Kidney (tissue), 14 donors: Measurements from ENCODE around the gene TTYH2. TPM values are rescaled to one million over a fixed set of nuclear protein-coding genes. Genes with fewer than 3 reads are reported as not detected.

ENCODE experiments used
- DNase-seq, 5 donors: peaks; one replicate each; pipeline ENCODE4 v3.0.0-alpha.2; 2013 to 2020
- FAIRE-seq: peaks from 2 replicates; lab custom pipeline; 2012; peaks lifted over from hg19 to GRCh38; lab: Jason Lieb, UNC
- H3K27ac ChIP-seq, 2 donors: one replicate each; pipeline ENCODE4 v1.7.0; 2013; ENCODE audit warnings: low read depth in 2 of 2, low read length in 2 of 2, inconsistent platforms in 1 of 2
- H3K27me3 ChIP-seq: one replicate; pipeline ENCODE4 v1.7.1; 2013; ENCODE audit warnings: low read length, inconsistent platforms; ENCODE audit not compliant: control insufficient read depth, insufficient read depth
- H3K36me3 ChIP-seq, 3 donors: one replicate each; pipeline versions ENCODE4 v1.7.0 to v1.7.1; 2013; ENCODE audit warnings: low read length in 3 of 3, control low read depth in 1 of 3, inconsistent platforms in 1 of 3; ENCODE audit not compliant: insufficient read depth in 3 of 3, control insufficient read depth in 2 of 3
- H3K4me1 ChIP-seq, 3 donors: one replicate each; pipeline versions ENCODE4 v1.7.0 to v1.7.1; 2013; ENCODE audit warnings: low read length in 3 of 3, inconsistent platforms in 1 of 3, low read depth in 1 of 3; ENCODE audit not compliant: control insufficient read depth in 2 of 3, insufficient read depth in 2 of 3
- H3K4me3 ChIP-seq, 3 donors: one replicate each; pipeline versions ENCODE4 v1.7.0 to v1.8.1; 2013; ENCODE audit warnings: low read length in 3 of 3, control low read depth in 1 of 3, inconsistent platforms in 1 of 3
- H3K9ac ChIP-seq, 3 donors: one replicate each; pipeline versions ENCODE4 v1.7.0 to v1.7.1; 2013; ENCODE audit warnings: low read length in 3 of 3, control low read depth in 1 of 3, inconsistent platforms in 1 of 3
- H3K9me3 ChIP-seq, 3 donors: one replicate each; pipeline versions ENCODE4 v1.7.0 to v1.7.1; 2013; ENCODE audit warnings: low read length in 3 of 3, control low read depth in 1 of 3, inconsistent platforms in 1 of 3; ENCODE audit not compliant: control insufficient read depth in 2 of 3, insufficient read depth in 1 of 3
- intact Hi-C: fragments of 100-400 bp; cut with DNase I; formaldehyde crosslinking; loops from one replicate; pipeline ENCODE4 v1.11.1; 2022
- polyA plus RNA-seq: library from polyadenylated mRNA; stranded (reverse); fragments of 350-450 nt; fragmentation: Illumina TruSeq; extraction: RNeasy Lipid Tissue Mini Kit (QIAGEN cat#74804); gene quantifications from one replicate; pipeline ENCODE4 v1.2.3, GENCODE V29; 2014; ENCODE audit warnings: low read depth, low replicate concordance; ENCODE audit not compliant: insufficient read depth
- total RNA-seq: library from RNA; stranded (reverse); fragmentation: NEBNext Ultra II Directional; extraction: Animal tissue kit (Norgen Biotek cat#: 25700); gene quantifications from one replicate; pipeline ENCODE4 v1.2.1, GENCODE V29; 2021
- TF ChIP-seq, protein P1 (sequence below): IDR thresholded peaks from 3 replicates; pipeline ENCODE4 v1.5.1; 2012; ENCODE audit warnings: mild to moderate bottlenecking, moderate library complexity, borderline replicate concordance; ENCODE audit not compliant: insufficient read depth; ENCODE audit errors: extremely low read depth
- donor health status: control.
- donor health status: control.
- donor health status: control.
- donor health status: control.
- donor health status: control.
- donor health status: DM: yes; HTN: yes; CAD: no.
- donor health status: Normal renal cell carcinoma (clear cell type).

TTYH2 gene
- total and polyA plus RNA-seq, 2 donors from 2014 or later, result 2.4 to 7.1 TPM

DNA sequence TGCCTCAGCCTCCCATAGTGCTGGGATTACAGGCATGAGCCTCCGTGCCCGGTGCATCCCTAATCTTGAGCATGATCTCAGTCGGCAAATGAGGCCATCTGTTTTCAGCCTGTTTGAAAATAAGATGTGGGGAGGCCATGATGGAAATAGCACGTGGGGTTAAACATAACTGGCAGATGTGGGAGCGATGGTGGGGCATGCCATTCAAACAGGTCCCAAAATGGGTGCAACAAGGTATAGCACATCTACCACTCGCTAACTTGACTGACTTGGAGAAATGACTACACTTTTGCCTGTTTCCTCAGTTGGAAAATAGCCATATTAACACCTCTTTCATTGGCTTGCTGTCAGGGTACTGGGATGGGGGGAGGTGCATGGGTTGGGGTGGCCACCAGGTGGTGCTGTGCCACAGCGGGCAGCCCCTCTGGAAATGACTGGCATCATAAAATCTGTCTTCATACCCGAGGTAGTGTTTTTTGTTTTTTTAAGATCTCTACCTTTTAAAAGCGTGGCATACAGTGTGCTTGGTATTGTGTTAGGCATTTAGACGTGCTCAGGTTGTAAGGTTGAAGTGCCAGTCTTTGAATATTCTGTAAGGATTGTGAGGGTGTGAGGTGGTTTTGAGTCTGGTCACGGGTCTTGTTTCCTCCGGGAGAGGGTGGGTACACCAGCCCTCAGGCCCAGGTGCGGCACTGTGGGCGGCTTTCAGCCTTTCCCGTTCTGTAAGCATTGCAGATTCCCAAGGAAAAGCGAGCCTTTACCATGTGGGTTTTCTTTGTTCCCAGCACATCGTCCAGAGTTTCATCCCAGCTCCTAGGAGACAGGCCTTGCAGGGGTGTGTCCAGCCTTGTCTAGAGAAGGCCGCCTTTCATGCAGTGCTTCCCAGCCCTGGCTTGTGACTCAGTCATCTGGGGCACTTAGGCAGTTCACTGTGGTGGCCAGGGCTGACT, 2.9 kb upstream of the TTYH2 start:
- peaks cover 0 to 15% (median 0%) of the 10 kb centered on the region in 3 donors for H3K4me1 ChIP-seq
- H3K27ac ChIP-seq, result no peak overlapping the region
- no peaks in the 10 kb centered on the region for H3K9me3 ChIP-seq
- no peak overlapping the region for H3K4me3 ChIP-seq
- TF ChIP-seq, protein P1, sequence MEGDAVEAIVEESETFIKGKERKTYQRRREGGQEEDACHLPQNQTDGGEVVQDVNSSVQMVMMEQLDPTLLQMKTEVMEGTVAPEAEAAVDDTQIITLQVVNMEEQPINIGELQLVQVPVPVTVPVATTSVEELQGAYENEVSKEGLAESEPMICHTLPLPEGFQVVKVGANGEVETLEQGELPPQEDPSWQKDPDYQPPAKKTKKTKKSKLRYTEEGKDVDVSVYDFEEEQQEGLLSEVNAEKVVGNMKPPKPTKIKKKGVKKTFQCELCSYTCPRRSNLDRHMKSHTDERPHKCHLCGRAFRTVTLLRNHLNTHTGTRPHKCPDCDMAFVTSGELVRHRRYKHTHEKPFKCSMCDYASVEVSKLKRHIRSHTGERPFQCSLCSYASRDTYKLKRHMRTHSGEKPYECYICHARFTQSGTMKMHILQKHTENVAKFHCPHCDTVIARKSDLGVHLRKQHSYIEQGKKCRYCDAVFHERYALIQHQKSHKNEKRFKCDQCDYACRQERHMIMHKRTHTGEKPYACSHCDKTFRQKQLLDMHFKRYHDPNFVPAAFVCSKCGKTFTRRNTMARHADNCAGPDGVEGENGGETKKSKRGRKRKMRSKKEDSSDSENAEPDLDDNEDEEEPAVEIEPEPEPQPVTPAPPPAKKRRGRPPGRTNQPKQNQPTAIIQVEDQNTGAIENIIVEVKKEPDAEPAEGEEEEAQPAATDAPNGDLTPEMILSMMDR, result peak; percentile 84
- H3K9ac ChIP-seq, result no peak overlapping the region
- intact Hi-C loops, result no loop called here
- DNase-seq (peak in 3 of 5 donors; percentile 64 to 83 (median 78)), FAIRE-seq (no peak)
- H3K36me3 ChIP-seq, result peaks cover 4 to 26% (median 14%) of the 10 kb centered on the region in 3 donors
- no peaks in the 10 kb centered on the region for H3K27me3 ChIP-seq

DNA sequence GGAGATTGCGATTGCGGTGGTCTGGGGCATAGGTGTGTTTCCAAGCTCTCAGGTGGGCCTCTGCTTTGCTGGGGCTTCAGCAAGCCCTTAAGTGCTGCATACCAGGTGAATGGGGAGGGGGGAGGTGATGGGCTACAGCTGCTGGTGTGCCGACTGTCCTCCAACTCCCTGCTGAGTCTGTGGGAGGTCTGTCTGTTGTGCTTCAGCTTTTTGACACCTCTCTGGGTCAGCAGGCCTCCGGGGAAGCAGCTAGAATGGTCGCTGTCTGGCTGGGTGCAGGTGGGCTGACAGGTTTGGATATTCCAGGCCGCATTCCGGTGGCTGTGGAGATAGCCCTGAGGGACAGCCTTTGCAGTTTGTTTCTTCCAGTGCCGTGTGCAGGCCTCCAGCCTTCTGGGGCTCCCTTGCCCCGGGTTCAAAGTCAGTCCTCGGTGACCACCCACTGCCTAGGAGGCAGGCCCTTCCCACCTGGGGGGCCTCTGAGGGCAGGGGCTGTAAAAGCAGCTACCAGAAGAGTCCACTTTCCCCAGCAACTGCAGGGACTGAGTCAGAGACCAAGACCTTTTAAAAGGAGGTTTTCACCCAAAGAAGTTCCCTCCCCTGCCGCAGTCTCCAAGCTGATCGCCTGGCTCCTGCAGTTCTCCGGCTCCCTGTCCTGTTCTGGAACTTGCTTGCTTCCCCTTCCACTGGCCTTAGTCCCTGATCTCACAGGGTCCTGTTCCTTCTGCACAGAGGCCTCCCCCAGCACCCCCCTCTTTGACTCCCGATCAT, 2.0 kb upstream of the TTYH2 start:
- Histone ChIP-seq H3K4me3 (peak overlapping the region in 1 of 3 donors; percentile 93), H3K9me3 (no peaks in the 10 kb centered on the region), H3K4me1 (peaks cover 0 to 13% (median 0%) of the 10 kb centered on the region in 3 donors), H3K9ac (no peak overlapping the region), H3K27me3 (no peaks in the 10 kb centered on the region), H3K27ac (no peak overlapping the region), H3K36me3 (peaks cover 3 to 26% (median 13%) of the 10 kb centered on the region in 3 donors)
- TF ChIP-seq, protein P1, result no peak
- peak in 2 of 5 donors; percentile 48 to 67 for DNase-seq
- FAIRE-seq, result no peak
- intact Hi-C loops, result no loop called here

DNA sequence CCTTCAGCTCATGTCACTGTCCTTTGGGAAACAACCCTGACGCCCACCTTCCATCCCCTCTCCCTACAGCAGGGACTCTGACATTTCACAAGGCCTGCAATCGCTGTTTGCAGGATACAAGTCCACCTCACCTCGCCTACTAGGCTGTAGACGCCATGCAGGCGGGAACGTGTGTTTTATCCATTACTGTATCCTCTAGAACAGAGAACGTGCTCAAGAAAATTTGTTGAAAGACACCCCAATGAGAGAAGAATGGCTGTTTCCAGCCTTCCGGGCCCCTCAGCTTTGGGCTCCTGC, 1.5 kb upstream of the TTYH2 start:
- Histone ChIP-seq H3K27me3 (no peaks in the 10 kb centered on the region), H3K36me3 (peaks cover 3 to 26% (median 13%) of the 10 kb centered on the region in 3 donors), H3K9me3 (no peaks in the 10 kb centered on the region), H3K4me3 (peak overlapping the region in 1 of 3 donors; percentile 93), H3K4me1 (peaks cover 0 to 13% (median 0%) of the 10 kb centered on the region in 3 donors), H3K9ac (no peak overlapping the region), H3K27ac (no peak overlapping the region)
- DNase-seq, result no peak
- intact Hi-C loops, result no loop called here
- TF ChIP-seq, protein P1, result no peak
- no peak for FAIRE-seq
